Measurements from ENCODE around the gene PPIL6.
A peak's percentile ranks its signal among the peaks of the same experiment; 100 is the strongest.

The PPIL6 gene

GRCh38 chr6:109440331-109441068 is at the start of gene PPIL6, which contains the start of gene SMPD2:
Gene PPIL6 (minus strand): TSS chr6:109440628. CDS start chr6:109440590, 38 bp downstream.
Gene SMPD2 (plus strand): TSS chr6:109440724. CDS start chr6:109441122, 398 bp downstream.
- DNase-seq (ENCODE audit: low spot score), result peak; percentile 75

DNA sequence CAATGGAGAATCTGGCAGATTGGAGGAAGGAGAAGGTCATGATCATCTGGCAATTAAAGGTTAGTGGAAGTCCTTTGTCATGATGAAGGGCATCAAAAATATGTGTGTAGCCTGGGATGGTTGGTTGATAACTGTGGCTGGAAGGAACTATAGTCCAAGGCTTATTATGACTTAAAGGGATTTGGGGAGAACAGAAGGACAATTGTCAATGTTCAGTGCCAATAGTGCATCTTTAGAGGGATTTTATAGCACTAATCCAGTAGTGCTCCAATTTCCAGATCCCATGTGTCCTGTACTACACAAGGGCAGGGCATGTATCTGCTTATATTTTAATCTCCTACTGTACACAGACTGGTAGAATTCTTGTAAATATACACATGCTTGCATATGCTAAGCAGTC is 47.6 kb upstream of the PPIL6 start:
- no peak for DNase-seq (ENCODE audit: low spot score)

DNA sequence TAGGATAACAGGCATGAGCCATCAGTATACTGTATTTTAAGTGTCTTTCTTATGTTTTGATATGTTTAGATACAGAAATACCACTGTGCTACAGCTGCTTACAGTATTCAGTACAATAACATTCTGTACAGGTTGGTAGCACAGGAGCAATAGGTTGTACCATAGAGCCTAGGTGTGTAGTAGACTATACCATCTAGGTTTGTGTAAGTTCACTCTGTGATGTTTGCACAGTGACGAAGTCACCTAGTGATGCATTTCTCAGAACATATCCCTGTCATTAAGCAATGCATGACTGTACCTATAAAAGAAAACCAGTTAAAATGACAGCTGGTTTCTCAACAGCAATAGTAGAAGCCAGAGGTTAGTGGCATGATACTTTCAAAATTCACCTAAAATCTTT is 45.6 kb upstream of the PPIL6 start:
- no peak for DNase-seq (ENCODE audit: low spot score)

DNA sequence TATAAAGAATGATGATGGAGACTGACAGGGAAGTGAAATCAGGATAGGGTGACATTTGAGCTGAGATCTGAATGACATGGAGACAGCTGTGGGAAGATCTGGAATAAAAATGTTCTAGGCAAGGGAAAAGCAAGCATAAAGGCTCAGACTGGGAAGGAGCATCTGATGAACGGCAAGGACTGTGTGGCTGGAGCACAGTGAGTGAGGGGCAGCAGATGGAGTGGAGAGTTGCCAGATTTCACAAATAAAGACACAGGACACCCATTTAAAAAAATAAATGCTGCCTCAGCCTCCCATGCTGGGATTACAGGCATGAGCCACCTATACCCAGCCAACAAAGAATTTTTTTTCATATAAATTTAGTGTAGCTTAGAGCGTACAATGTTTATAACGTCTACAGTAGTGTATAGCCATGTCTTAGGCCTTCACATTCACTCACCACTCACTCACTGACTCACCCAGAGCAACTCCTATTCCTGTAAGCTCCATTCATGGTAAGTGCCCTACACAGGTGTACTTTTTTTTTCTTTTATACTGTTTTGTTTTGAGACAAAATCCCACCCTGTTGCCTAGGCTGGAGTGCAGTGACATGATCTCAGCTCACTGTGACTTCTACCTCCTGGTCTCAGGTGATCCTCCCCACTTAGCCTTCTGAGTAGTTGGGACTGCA is 45.0 kb upstream of the PPIL6 start:
- DNase-seq (ENCODE audit: low spot score), result no peak

DNA sequence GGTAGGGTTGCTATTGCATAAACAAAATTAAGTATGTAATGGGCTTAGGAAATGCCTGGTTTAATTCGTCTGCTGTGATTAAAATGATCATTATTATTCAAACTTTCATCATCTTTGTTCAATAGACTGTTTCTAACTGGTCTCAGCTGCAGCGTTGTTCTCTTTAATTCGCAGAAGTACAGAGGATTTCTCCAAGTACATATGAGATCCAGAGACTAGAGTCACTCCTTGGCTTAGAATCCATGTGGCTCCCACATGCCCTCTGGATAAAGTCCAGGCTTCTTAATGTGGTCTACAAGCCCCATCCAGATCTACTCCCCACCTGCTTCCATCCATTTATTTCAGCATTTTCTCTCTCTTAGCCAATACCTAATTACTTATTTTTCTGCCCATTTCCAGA is 43.7 kb upstream of the PPIL6 start:
- no peak for DNase-seq (ENCODE audit: low spot score)

DNA sequence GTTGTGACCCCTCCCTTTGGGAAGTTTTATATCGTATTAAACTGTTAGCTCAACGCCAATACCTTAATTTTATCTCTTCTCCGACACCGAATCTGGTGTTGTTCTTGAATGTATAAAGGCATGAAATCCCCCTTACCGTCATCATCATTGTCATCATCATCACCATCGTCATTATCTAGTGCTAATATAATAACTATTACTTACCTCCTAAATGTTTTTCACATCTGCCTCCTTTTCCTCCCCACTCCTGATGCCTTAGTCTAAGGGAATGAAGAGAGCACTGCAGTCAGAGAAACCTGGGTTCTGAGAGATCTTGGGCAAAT is 43.3 kb upstream of the PPIL6 start:
- peak; percentile 1 for DNase-seq (ENCODE audit: low spot score)

GRCh38 chr6:109482905-109483734 is 42.7 kb upstream of the PPIL6 start, which contains the start of gene ZBTB24:
Gene ZBTB24 (minus strand): TSS chr6:109483219. CDS start chr6:109482026, 1,193 bp downstream.
- DNase-seq (ENCODE audit: low spot score), result peak; percentile 79

GRCh38 chr6:109480993-109481480 is 40.6 kb upstream of the PPIL6 start:
- DNase-seq (ENCODE audit: low spot score), result no peak

- DNase-seq (ENCODE audit: low spot score), result no peak
Measured at GRCh38 chr6:109478841-109479624, 38.6 kb upstream of the PPIL6 start.

GRCh38 chr6:109478222-109478805 is 37.9 kb upstream of the PPIL6 start:
- DNase-seq (ENCODE audit: low spot score), result no peak

- DNase-seq (ENCODE audit: low spot score), result no peak
Measured at GRCh38 chr6:109477725-109478124, 37.3 kb upstream of the PPIL6 start.

DNA sequence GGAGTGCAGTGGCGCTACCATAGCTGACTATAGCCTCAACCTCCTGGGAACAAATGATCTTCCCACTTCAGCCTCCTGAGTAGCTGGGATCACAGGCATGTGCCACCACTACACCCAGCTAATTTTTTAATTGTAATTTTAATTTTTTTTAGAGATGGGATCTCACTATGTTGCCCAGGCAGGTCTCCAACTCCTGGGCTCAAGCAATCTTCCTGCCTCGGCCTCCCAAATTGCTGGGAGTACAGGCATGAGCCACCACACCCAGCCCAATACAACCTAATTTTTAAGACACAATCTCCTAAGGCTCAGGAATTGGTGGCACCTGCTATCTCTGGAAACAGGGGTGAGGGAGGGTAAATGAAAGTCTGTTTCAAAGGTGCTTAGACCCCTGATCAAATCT is 36.8 kb upstream of the PPIL6 start:
- DNase-seq (ENCODE audit: low spot score), result no peak

- DNase-seq (ENCODE audit: low spot score), result no peak
Measured at GRCh38 chr6:109475625-109476024, 35.2 kb upstream of the PPIL6 start.

- DNase-seq (ENCODE audit: low spot score), result no peak
Measured at GRCh38 chr6:109474995-109475394, 34.6 kb upstream of the PPIL6 start.

GRCh38 chr6:109473120-109473519 is 32.7 kb upstream of the PPIL6 start:
- DNase-seq (ENCODE audit: low spot score), result no peak

GRCh38 chr6:109472132-109472995 is 31.9 kb upstream of the PPIL6 start:
- no peak for DNase-seq (ENCODE audit: low spot score)

- DNase-seq (ENCODE audit: low spot score), result no peak
Measured at GRCh38 chr6:109471105-109471810, 30.8 kb upstream of the PPIL6 start.

DNA sequence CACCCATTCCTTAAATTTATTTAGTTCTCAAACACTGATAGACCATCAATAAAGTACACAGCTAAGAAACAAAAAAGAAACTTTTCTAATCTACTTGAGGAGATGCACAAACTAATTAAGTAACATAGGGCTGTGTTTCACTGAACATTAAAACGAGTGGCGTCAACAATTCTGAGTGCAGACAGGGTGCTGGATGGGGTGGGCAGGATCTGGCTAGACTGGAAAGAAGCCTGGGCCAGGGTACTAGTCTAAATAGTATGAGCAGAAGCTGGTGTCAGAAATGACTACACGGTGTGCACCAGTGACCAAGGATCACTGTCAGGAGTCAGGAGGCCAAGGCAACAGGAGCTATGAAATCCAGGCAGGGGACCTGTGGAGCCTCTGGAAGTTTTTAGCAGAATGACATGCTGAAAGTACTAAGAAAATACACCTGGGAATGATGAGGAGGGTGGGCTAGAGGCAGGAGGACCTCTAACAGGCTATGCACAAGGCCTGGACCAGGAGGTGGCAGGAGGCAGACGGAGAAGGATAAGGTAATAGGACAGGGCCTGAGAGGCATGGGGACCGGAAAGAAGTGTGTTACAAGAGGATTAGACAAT is 29.3 kb upstream of the PPIL6 start:
- no peak for DNase-seq (ENCODE audit: low spot score)

GRCh38 chr6:109467696-109468095 is 27.3 kb upstream of the PPIL6 start:
- no peak for DNase-seq (ENCODE audit: low spot score)
